A204.1 (cell line): ENCODE measurements around the gene GP5.

Experiments
- FAIRE-seq: peaks from 2 replicates; lab custom pipeline; 2012; peaks lifted over from hg19 to GRCh38; lab: Jason Lieb, UNC

The GP5 gene, protein sequence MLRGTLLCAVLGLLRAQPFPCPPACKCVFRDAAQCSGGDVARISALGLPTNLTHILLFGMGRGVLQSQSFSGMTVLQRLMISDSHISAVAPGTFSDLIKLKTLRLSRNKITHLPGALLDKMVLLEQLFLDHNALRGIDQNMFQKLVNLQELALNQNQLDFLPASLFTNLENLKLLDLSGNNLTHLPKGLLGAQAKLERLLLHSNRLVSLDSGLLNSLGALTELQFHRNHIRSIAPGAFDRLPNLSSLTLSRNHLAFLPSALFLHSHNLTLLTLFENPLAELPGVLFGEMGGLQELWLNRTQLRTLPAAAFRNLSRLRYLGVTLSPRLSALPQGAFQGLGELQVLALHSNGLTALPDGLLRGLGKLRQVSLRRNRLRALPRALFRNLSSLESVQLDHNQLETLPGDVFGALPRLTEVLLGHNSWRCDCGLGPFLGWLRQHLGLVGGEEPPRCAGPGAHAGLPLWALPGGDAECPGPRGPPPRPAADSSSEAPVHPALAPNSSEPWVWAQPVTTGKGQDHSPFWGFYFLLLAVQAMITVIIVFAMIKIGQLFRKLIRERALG

GRCh38 chr3:194399166-194399565 is at the start of gene GP5:
Gene GP5 (minus strand): TSS chr3:194399266. CDS start chr3:194398282, 984 bp downstream.
- no peak for FAIRE-seq

DNA sequence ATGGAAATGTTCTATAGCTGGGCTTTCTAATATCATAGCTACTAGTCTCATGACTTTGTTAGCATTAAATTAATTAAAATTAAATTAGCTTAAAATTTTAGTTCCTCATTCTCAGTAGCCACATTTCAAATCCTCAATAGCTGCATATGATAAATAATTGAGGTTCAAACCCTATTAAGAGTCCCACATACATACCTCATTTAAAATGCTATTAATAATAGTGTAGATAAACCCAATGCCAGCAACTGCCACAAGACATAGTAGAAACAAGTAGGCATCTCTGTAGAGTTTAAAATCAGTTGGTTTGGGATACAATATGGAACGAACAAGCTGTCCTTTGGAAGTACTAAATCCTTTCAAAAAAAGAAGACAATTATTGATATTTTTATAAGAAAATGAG is 48.6 kb upstream of the GP5 start:
- no peak for FAIRE-seq

- no peak for FAIRE-seq
These were observed 48.1 kb upstream of the GP5 start for GRCh38 chr3:194447161-194447560.

DNA sequence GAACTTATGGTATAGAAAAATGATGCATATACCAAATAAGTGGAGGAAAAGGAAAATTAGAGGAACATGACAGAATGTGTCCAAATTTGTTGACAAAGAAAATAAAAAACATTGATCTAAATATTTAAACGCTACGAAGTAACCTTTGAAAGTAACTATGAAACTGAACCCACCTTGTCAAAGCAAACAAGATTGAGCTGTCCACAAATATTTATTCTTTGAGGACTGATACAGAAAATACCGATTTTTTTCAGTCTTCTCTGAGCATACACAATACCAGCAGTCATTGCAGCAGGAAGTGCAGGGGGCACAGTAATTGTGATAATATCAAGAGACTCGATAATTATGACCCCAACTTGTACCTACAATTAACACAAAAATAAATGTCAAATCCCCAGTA is 47.7 kb upstream of the GP5 start:
- no peak for FAIRE-seq

- no peak for FAIRE-seq
These were observed 47.1 kb upstream of the GP5 start for GRCh38 chr3:194446172-194446571.

DNA sequence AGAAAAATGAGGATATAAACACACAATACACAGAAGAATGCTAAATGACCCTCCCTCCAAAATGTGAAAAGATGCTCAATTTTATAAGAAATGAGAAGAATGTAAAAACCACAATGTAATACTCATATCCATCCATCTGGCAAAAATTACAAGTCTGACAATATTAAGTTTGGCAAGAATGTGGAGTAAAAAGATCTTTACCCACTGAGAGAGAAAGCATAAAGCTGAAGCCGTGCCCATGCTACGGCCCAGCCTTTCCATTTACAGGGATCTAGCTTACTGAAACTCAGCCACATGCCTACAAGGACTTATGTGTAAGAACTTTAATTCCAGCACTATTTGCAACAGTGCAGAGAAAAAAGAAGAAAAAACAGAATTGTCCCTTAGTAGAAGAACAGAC is 44.8 kb upstream of the GP5 start:
- no peak for FAIRE-seq

DNA sequence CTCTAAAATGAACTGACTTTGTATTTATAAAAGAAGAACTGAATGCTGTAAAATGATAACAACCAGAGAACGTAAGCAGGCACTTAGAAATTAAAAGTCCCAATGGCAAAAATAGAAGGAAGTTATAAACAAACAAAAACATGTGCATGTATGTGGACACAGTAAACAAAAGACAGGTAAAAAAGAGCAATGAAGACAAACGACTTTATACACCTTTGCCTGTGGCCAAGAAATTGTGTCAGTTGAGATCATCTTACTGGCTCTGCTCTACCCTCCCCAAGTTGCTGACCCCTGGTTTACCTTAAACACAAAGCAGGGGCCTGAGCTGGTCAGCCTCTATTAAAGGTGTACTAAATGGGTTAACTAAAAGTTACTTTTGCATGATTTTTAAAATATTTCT is 41.7 kb upstream of the GP5 start:
- FAIRE-seq = no peak

DNA sequence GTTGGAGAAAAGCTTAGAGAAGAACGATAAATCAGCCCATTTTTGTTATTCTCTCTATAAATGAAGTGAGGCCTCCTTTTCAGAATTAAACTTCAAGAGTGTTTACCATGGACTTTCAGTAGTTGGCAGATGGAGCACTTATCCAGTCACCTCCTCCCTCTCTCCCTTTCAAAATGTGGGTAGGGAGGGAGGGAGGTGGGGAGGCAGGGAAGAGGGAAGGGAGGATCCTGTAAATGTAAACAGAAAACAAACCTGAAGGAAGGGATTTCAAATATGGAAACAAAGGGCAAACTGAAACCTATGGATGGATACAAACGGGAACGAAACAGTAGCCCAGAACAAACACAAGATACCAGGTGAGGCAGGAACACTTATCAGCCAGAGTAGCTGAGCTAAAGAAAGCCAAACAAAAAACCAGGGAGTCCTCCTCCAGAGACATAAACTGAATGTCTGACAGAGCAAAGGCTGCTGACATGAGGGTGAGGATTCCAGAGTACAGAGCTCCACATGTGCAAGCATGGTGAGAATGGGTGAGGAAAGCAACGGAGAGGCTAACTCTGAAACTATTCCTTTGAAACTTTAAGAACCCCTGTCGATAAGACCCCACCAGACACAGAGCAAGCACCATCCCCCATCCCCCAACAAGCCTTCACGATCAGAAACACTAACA is 41.0 kb upstream of the GP5 start:
- FAIRE-seq = no peak

- FAIRE-seq = no peak
These were observed 35.4 kb upstream of the GP5 start for GRCh38 chr3:194434503-194434902.

- FAIRE-seq = no peak
These were observed 32.5 kb upstream of the GP5 start for GRCh38 chr3:194431554-194431953.

GRCh38 chr3:194425399-194425798 is 26.3 kb upstream of the GP5 start:
- no peak for FAIRE-seq

- no peak for FAIRE-seq
These were observed 25.9 kb upstream of the GP5 start for GRCh38 chr3:194424953-194425352.

- FAIRE-seq = no peak
These were observed 25.3 kb upstream of the GP5 start for GRCh38 chr3:194424373-194424772.

DNA sequence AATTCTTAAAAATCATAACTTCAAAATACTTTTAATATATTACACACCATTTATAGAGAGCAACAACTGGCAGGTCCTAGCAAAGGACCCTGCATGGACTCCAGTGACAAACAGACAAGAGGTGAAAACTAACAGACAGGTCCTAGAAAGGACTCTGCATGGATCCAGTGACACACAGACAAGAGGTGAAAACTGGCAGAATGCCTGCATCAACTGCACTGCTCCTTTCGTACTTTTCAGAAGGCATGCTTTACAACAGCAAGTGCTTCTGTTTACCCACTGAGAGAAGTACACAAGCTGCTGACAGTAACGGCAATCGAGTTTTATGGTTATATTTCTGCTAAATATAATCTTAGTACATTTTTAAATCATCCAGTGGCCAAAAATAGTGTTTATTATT is 24.3 kb upstream of the GP5 start:
- FAIRE-seq = no peak

- no peak for FAIRE-seq
These were observed 23.1 kb upstream of the GP5 start for GRCh38 chr3:194422188-194422587.

- FAIRE-seq = no peak
These were observed 19.6 kb upstream of the GP5 start for GRCh38 chr3:194418671-194419070.

DNA sequence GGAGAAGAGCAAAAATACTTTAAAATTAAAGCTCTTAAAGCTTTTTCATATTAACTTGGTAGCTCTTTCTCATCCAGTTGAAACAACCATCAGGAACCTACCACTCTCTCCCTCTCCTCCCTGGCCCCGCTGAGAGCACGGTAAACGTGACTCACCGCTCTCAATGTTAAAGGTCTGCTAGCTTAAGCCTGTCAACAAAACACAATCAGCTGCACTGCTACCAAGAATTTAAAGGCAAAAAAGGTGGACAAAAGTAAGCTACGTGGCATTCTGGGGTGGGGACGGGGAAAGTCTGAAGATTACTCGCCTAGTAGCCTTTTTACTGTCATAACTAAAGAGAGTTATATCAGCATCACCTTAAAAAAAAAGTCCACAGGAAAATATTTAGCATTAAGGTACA is 8.4 kb upstream of the GP5 start:
- no peak for FAIRE-seq

DNA sequence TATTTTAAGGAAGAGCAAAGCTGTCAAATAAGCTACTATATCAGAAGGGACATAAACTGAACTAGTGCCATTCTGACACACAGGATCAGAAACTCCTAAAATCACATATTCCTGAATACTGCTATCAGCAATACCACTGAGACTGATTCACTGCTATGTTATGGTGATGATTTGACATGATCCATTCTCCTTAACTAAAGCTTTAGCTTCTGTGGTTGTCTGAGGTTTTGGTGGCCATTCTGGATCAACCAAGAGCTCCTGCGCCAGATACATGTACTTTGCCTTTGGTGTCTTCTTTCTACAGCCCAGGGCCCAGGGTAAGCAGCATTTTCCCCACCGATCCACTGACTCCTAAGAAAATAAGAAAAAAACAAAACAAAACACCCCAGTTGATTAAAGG is 6.7 kb upstream of the GP5 start:
- FAIRE-seq = no peak

GRCh38 chr3:194404365-194405140 is 5.5 kb upstream of the GP5 start:
- FAIRE-seq = peak; percentile 96

DNA sequence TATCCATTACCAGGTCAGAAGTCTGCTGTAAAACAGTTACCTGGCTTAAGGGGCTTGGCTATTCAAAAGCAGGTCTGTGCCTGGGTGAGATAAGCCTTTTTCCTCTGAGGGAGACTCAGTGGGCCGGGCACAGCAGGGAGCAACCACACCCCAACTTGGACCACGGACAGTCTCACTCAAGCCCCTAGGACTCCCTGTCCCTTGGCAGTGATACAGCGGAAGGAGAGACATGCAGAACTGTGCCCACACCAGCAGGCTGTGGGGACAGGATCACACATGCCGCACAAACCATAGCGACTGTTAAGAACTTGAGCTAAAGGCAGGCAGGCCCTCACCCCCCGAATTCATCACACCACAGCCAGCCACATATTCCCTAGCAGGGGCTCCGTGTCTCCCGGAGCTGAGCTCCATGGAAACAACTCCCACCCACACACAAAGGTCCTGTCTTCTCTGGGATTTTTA is 2.8 kb upstream of the GP5 start:
- no peak for FAIRE-seq

GRCh38 chr3:194401346-194401745 is 2.3 kb upstream of the GP5 start:
- FAIRE-seq = no peak

DNA sequence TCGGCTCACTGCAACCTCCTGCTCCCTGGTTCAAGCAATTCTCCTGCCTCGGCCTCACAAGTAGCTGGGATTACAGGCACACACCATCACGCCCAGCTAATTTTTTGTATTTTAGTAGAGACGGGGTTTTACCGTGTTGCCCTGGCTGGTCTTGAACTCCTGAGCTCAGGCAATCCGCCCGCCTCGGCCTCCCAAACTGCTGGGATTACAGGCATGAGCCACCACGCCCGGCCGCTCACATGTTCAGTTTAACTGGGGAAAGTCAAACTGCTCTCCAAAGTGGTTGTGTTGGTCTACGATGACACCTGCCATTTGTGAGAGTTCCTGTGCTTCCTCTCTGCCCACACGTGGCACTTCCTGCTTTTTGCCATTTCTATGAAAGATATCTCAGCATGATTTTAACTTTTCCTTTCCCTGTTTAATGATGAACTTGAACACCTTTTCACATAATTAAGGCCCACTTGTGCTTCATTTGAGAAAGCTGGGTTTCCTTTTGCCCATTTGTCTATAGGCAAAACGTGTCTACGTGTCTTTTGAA is 877 bp upstream of the GP5 start:
- no peak for FAIRE-seq
